Measurements from ENCODE around the gene AQP7.
"Not testable (repeated sequence)": the region's sequence is repeated elsewhere in the genome, so short reads cannot be mapped to it uniquely, and the experiment has no call there.

The AQP7 gene

GRCh38 chr9:33431420-33431819, 29.1 kb upstream of the AQP7 start:
- no peak for DNase-seq

- no peak for DNase-seq
Observed at GRCh38 chr9:33430942-33431341, 28.6 kb upstream of the AQP7 start.

GRCh38 chr9:33429256-33429985, 27.1 kb upstream of the AQP7 start:
- DNase-seq, result no peak

GRCh38 chr9:33426843-33427293, 24.5 kb upstream of the AQP7 start:
- peak in 1 of 2 experiments; percentile 24 for DNase-seq

GRCh38 chr9:33425128-33425533, 22.8 kb upstream of the AQP7 start:
- no peak for DNase-seq

GRCh38 chr9:33424492-33424891, 22.1 kb upstream of the AQP7 start:
- not testable (repeated sequence) for DNase-seq

- DNase-seq, result not testable (repeated sequence)
Observed at GRCh38 chr9:33424043-33424442, 21.7 kb upstream of the AQP7 start.

GRCh38 chr9:33419708-33420303, 17.4 kb upstream of the AQP7 start:
- no peak for DNase-seq

GRCh38 chr9:33418090-33418489, 15.7 kb upstream of the AQP7 start:
- DNase-seq, result no peak

- DNase-seq, result peak in 1 of 2 experiments; percentile 15
Observed at GRCh38 chr9:33416996-33417395, 14.6 kb upstream of the AQP7 start.

- DNase-seq, result peak; percentile 97 to 98
Observed at GRCh38 chr9:33415501-33416038, 13.2 kb upstream of the AQP7 start.

GRCh38 chr9:33414889-33415500, 12.6 kb upstream of the AQP7 start:
- DNase-seq, result no peak

GRCh38 chr9:33414268-33414667, 11.9 kb upstream of the AQP7 start:
- DNase-seq, result peak in 1 of 2 experiments; percentile 14

GRCh38 chr9:33408087-33408486, 5.7 kb upstream of the AQP7 start:
- no peak for DNase-seq

- DNase-seq, result no peak
Observed at GRCh38 chr9:33407061-33407460, 4.7 kb upstream of the AQP7 start.

- no peak for DNase-seq
Observed at GRCh38 chr9:33404788-33405362, 2.5 kb upstream of the AQP7 start.

GRCh38 chr9:33403941-33404787, 1.8 kb upstream of the AQP7 start:
- DNase-seq, result no peak

GRCh38 chr9:33401809-33402208, 559 bp downstream of the AQP7 start:
- not testable (repeated sequence) for DNase-seq

- DNase-seq, result not testable (repeated sequence)
Observed at GRCh38 chr9:33399047-33399446, 3.3 kb downstream of the AQP7 start.

GRCh38 chr9:33397801-33398200, 4.6 kb downstream of the AQP7 start:
- DNase-seq, result not testable (repeated sequence)

- DNase-seq, result not testable (repeated sequence)
Observed at GRCh38 chr9:33395159-33395879, 7.0 kb downstream of the AQP7 start.

- not testable (repeated sequence) for DNase-seq
Observed at GRCh38 chr9:33393986-33394385, 8.4 kb downstream of the AQP7 start.
